WI38 (cell line): ENCODE results near the gene ANKRD2.
A peak's percentile ranks its signal among the peaks of the same experiment; 100 is the strongest.

Experiments used
- H3K4me3 ChIP-seq: 2 replicates; pipeline ENCODE4 v1.5.1; 2011; ENCODE audit warnings: low read depth, mild to moderate bottlenecking, control low read depth, low read length
- TF ChIP-seq, protein P1 (sequence below): IDR thresholded peaks from 2 replicates; pipeline ENCODE4 v1.5.1; 2012; ENCODE audit warnings: low read depth, mild to moderate bottlenecking, control low read depth, low read length

ANKRD2 gene

DNA sequence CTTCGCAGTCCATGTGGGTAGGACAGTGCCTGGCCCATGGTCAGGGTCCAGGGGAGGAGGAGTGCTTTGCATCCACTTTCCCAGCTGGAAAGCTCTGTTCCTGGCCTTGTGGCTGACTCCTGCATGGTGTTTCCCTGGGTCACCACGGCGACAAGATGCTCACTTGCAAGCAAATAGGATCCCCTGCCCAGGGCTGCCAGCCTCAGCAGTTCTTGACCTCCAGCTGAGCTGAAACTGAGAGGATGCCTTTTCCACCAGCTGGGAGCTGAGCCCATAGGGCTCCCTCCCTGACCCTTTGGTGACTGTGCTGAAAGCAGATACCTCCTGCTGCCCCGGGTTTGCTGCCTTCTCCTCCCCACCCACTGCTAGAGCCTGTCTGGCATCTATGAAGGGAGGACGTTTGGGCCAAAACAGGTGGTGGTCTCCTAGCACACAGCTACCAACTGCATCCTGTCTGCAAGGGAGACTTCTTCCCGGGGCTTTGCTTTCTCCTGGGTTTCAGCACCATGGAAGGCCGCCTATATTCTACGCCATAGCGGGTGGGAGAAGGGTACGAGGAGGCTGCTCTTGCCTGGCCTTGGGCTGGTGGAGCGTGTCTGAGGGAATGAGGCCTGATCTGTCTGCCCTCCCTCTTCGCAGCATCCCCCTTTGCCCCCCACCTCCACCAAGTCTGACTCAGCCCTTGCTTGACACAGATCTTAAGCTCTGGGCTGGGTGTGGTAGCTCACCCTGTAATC lies 39.5 kb upstream of the ANKRD2 start:
- H3K4me3 ChIP-seq = no peak overlapping the region
- TF ChIP-seq, protein P1, sequence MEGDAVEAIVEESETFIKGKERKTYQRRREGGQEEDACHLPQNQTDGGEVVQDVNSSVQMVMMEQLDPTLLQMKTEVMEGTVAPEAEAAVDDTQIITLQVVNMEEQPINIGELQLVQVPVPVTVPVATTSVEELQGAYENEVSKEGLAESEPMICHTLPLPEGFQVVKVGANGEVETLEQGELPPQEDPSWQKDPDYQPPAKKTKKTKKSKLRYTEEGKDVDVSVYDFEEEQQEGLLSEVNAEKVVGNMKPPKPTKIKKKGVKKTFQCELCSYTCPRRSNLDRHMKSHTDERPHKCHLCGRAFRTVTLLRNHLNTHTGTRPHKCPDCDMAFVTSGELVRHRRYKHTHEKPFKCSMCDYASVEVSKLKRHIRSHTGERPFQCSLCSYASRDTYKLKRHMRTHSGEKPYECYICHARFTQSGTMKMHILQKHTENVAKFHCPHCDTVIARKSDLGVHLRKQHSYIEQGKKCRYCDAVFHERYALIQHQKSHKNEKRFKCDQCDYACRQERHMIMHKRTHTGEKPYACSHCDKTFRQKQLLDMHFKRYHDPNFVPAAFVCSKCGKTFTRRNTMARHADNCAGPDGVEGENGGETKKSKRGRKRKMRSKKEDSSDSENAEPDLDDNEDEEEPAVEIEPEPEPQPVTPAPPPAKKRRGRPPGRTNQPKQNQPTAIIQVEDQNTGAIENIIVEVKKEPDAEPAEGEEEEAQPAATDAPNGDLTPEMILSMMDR = no peak

DNA sequence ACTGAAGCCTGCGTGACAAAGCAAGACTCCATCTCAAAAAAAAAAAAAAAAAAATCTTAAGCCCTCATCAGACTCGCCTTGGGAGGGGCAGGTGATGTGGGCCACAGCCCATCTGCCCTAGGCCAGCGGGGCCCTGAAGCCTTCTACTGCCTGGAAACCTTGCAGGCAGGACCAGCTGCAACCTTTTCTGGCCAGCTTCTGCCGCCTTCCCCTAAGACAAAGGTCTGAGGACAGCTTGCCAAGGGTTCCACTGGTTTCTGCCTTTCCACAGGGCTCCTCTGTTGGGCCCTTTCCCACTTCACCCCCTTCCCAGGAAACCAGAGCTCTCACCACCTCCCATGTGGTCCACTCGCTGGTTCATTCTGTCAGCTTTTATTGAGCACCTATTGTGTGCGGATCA lies 38.7 kb upstream of the ANKRD2 start:
- TF ChIP-seq, protein P1 = no peak
- H3K4me3 ChIP-seq = no peak overlapping the region

DNA sequence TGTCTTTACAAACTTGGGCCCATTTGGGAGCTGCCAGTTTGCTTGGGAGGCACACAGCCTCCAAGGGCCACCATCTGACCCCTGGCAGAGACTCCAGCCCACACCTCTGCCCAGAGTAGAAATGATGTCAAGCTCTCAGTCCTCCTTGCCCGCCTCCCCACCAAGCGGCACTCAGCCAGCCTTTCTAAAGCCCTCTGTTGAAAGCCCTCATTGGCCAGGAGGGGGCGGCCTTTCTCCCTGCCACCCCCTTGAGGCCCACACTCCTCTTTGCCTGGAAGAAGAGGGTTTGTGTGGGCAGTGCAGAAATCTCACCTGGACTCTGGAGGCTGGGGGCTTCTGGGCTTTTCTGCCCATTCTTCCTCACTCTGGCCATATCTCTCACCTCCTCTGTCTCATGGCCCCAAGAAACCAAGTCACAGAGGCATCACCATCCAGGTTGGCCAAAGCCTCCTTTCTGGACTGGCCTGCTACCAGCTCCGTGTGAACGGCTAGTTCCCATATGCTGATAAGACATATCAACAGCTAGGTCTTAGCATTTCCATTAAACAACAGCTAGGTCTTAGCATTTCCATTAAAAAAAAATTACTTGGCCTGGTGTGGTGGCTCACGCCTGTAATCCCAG lies 37.7 kb upstream of the ANKRD2 start:
- TF ChIP-seq, protein P1 = peak; percentile 51
- no peak overlapping the region for H3K4me3 ChIP-seq

DNA sequence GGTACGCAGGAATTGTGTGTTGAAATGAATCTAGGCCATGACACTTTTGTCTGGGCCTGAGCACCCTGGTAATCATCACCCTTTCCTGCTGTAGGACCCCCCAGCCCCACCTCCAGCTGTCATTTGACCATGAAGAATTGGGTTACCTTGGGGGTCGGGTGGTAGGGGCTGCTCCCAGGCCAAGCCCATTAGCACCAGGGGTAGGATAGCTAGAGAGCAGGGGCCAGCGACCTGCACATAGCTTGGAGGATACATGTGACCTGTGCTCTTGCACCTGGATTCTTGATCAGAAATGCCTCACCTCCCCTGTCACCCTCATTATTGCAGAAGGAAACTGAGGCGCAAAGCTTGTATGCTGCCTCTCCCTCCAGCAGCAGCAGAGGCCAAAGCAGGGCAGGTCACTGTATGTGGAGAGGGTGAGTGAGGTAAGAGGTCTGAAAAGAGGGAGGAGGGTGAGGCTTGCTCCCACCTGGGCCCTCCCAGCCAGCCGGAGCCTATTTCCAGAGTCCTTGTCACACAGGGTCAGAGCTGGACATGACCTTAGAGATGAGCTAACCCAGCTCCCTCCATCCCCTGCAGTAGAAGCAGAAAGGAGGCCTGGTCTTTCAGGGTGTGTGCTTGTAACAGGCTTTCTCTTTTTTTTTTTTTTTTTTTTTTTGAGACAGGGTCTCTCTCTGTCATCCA lies 35.3 kb upstream of the ANKRD2 start:
- H3K4me3 ChIP-seq = no peak overlapping the region
- TF ChIP-seq, protein P1 = no peak

DNA sequence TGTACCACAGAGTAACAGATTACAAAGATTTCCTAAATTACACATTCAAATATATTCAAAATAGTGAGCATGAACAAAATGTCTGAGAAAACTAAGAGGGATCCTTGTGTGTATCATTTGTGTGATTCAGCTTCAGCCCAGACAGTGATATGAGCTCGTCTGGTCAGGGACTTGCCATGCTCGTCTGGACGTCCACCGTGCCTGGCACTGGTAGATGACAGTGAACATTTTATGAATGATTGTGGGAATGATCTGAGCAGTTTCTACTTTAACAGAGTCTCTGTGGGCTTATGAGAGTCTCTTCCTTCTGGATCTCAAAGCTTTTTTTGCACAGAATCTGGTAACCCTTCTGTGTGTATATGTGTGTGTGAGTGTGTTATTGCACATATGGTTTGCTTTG lies 34.2 kb upstream of the ANKRD2 start:
- no peak overlapping the region for H3K4me3 ChIP-seq
- TF ChIP-seq, protein P1 = no peak

DNA sequence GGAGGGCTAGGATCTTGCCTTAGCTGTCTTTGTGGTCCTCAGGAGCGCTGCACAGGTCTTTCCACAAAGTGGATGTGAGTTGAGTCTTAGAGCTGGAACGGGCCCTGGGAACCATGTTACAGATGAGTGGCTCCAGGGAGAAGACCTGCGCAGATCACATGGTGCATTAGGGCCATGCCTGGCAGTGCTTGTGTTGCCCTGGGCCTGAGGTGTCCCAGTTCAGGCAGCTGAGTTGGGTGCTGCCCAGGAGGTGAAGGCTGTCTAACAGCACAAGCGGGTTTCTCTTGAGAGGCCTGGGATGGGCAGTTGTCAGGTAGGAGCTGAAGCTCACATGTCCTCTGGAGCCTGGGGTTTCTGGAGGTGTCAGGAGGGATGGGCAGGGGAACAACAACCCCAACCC lies 33.7 kb upstream of the ANKRD2 start:
- TF ChIP-seq, protein P1 = no peak
- H3K4me3 ChIP-seq = no peak overlapping the region
